OCI-LY3 (cell line): ENCODE data around the gene WWOX.

Experiments used
- EZH2phosphoT487 ChIP-seq: fragments of 200-600 bp; shearing (Covaris generic); IDR thresholded peaks from 2 replicates; pipeline ENCODE4 v1.6.1; 2018; ENCODE audit warnings: antibody characterized with exemption, mixed run types, low read depth
- TF ChIP-seq, protein P1 (sequence below): fragments of 200-600, 300-600 bp; sonication (generic); IDR thresholded peaks from 2 replicates; pipeline ENCODE4 v1.5.1; 2014; ENCODE audit warnings: antibody characterized with exemption, low read length, low read depth

DNA sequence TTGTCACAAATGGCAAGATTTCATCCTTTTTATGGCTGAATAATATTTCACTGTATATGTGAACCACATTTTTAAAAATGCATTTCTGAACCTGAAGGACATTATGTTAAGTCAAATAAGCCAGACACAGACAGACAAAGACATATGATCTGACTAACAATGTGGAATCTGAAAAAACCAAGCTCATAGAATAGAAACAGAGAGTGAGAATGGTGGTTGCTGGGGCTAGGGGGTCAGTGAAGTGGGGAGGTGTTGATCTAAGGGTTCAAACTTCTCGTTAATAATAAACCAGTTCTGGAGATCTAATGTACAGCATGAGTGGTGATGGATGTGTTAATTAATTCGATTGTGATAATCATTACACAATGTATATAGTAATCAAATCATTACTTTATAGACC is 475.1 kb downstream of the WWOX start:
- TF ChIP-seq, protein P1, sequence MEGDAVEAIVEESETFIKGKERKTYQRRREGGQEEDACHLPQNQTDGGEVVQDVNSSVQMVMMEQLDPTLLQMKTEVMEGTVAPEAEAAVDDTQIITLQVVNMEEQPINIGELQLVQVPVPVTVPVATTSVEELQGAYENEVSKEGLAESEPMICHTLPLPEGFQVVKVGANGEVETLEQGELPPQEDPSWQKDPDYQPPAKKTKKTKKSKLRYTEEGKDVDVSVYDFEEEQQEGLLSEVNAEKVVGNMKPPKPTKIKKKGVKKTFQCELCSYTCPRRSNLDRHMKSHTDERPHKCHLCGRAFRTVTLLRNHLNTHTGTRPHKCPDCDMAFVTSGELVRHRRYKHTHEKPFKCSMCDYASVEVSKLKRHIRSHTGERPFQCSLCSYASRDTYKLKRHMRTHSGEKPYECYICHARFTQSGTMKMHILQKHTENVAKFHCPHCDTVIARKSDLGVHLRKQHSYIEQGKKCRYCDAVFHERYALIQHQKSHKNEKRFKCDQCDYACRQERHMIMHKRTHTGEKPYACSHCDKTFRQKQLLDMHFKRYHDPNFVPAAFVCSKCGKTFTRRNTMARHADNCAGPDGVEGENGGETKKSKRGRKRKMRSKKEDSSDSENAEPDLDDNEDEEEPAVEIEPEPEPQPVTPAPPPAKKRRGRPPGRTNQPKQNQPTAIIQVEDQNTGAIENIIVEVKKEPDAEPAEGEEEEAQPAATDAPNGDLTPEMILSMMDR: no peak
- TF ChIP-seq EZH2phosphoT487: no peak
